Nephron (organoid): ENCODE measurements around the gene KDM4B.
A peak's percentile ranks its signal among the peaks of the same experiment; 100 is the strongest.

ENCODE experiments used
- H3K27ac Mint-ChIP-seq, 3 experiments: 2 replicates each; pipeline ENCODE4 v1.8.0; 2020; ENCODE audit warnings: mixed read lengths in 3 of 3, mild to moderate bottlenecking in 2 of 3, moderate library complexity in 1 of 3
- H3K27me3 Mint-ChIP-seq: 2 replicates; pipeline ENCODE4 v1.8.0; 2021; ENCODE audit warnings: low read depth, mild to moderate bottlenecking, moderate library complexity, mixed read lengths
- H3K36me3 Mint-ChIP-seq: 2 replicates; pipeline ENCODE4 v1.8.0; 2020; ENCODE audit warnings: low read depth, mixed read lengths
- H3K4me1 Mint-ChIP-seq: 2 replicates; pipeline ENCODE4 v1.8.0; 2020; ENCODE audit warnings: mixed read lengths
- H3K4me3 Mint-ChIP-seq, 3 experiments: 2 replicates each; pipeline ENCODE4 v1.8.0; 2020; ENCODE audit warnings: mild to moderate bottlenecking in 3 of 3, mixed read lengths in 3 of 3, moderate library complexity in 2 of 3
- H3K9me3 Mint-ChIP-seq: 2 replicates; pipeline ENCODE4 v1.8.0; 2020; ENCODE audit warnings: mixed read lengths
- TF ChIP-seq, protein P1 (sequence below), 3 experiments: fragments of 200-600 bp; sonication (generic); IDR thresholded peaks; one replicate each; pipeline ENCODE4 v1.5.0; 2021; ENCODE audit warnings: antibody characterized with exemption in 3 of 3; ENCODE audit not compliant: unreplicated experiment in 3 of 3

The KDM4B gene

DNA sequence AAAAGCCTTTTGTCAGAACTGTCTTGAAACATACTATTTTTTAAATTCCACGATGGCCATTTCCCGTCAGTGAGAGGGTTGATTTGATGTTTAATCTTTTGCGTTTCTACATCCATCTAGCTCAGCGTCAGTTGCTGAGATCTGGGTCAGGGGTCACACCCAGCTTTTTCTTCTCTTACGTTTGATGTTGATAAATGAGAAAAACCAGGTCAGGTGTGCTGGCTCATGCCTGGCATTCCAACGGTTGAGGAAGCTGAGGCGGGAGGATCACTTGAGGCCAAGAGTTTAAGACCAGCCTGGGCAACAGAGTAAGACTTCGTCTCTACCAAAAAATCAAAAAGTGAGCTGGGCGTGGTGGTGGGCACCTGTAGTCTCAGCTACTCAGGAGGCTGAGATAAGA, 202.8 kb downstream of the KDM4B start:
- H3K4me3 Mint-ChIP-seq, result no peak overlapping the region
- H3K27me3 Mint-ChIP-seq, result peaks cover 4% of the 10 kb centered on the region
- H3K36me3 Mint-ChIP-seq, result no peaks in the 10 kb centered on the region
- H3K9me3 Mint-ChIP-seq, result no peaks in the 10 kb centered on the region
- H3K27ac Mint-ChIP-seq, result no peak overlapping the region
- TF ChIP-seq, protein P1, sequence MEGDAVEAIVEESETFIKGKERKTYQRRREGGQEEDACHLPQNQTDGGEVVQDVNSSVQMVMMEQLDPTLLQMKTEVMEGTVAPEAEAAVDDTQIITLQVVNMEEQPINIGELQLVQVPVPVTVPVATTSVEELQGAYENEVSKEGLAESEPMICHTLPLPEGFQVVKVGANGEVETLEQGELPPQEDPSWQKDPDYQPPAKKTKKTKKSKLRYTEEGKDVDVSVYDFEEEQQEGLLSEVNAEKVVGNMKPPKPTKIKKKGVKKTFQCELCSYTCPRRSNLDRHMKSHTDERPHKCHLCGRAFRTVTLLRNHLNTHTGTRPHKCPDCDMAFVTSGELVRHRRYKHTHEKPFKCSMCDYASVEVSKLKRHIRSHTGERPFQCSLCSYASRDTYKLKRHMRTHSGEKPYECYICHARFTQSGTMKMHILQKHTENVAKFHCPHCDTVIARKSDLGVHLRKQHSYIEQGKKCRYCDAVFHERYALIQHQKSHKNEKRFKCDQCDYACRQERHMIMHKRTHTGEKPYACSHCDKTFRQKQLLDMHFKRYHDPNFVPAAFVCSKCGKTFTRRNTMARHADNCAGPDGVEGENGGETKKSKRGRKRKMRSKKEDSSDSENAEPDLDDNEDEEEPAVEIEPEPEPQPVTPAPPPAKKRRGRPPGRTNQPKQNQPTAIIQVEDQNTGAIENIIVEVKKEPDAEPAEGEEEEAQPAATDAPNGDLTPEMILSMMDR (IDR thresholded peaks at IDR 0.05; ENCODE audit: unreplicated experiment in 3 of 3), result no peak
- H3K4me1 Mint-ChIP-seq, result no peaks in the 10 kb centered on the region

DNA sequence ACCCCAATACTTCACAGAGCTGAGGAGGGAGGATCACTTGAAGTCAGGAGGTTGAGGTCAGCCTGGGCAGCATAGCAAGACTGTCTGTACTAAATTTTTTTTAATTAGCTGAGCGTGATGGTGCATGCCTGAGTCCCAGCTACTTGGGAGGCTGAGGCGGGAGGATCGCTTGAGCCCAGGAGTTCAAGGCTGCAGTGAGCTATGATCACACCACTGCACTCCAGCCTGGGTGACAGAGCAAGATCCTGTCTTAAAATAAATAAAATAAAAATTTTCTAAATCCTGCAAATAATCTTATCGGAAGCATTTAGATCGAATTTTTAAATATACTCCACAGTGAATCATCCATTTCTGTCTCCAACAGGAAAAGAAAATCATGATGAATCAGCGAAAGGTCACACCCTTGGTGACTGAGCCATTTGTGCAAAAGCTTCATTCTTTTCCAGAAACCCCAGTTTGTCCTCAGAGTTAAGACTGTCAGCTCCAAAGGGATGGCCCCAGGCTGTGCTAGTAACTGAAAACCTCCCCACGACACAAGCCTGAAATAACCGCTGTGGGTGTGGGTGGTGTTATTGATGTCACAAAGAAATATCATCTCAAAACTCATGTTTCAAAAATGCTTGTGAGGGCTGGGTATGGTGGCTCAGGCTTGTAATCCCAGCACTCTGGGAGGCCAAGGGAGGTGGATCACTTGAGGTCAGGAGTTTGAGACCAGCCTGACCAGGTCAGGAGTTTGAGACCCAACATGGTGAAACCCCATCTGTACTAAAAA, 204.1 kb downstream of the KDM4B start:
- Mint-ChIP-seq H3K9me3 (no peaks in the 10 kb centered on the region), H3K4me1 (no peaks in the 10 kb centered on the region), H3K4me3 (peak overlapping the region in 1 of 3 experiments; percentile 28), H3K36me3 (no peaks in the 10 kb centered on the region), H3K27ac (peak overlapping the region in 1 of 3 experiments; percentile 48), H3K27me3 (peaks cover 8% of the 10 kb centered on the region)
- TF ChIP-seq, protein P1 (IDR thresholded peaks at IDR 0.05; ENCODE audit: unreplicated experiment in 3 of 3), result no peak

DNA sequence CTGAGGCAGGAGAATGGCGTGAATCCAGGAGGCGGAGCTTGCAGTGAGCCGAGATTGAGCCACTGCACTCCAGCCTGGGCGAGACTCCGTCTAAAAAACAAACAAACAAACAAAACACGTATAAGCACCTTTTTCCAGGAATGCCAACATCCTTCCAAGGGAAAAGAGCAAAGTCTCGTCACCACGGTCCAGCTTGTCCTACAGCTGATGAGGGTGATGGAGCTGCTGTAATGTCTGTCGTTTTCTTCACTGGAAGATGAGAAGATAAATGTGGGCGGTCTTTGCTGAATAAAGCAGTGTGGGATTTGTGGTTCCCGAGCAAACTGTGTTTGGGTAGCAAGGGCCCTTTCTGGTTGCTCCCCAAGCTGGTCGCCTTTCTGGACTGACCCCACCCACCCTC, 205.1 kb downstream of the KDM4B start:
- no peak overlapping the region for H3K27ac Mint-ChIP-seq

DNA sequence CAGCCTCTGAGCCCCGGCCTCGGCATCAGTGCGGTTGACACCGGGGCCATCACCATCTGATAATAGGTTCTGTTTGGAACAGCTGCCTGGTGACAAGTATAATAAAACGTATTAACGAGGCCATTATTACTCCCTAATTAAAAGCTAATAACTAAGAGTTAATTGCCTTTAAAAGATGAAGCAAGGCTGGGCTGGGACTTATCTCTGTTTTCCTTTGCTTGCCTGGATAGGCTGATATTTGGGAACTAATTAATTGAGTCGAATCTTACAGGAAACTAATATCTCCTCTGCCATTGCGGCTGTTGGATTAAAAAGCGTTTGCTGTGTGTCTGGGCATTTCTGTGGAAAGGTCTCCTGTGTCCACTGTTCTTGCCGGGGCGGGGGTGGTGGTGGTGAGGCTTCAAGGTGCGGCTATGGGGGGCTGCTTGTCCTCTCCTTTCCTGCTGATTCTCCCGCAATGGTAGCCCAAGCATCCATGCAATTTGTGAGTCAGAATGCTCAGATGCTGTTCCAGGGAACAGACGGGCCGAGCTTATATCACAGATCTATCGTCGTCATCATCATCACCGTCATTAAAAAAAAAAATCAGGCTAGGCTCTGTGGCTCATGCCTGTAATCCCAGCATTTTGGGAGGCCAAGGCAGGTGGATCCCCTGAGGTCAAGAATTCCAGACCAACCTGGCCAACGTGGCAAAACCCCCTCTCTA, 209.0 kb downstream of the KDM4B start:
- peaks cover 9% of the 10 kb centered on the region for H3K27me3 Mint-ChIP-seq
- no peaks in the 10 kb centered on the region for H3K4me1 Mint-ChIP-seq
- no peaks in the 10 kb centered on the region for H3K36me3 Mint-ChIP-seq
- TF ChIP-seq, protein P1 (IDR thresholded peaks at IDR 0.05; ENCODE audit: unreplicated experiment in 3 of 3), result no peak
- no peak overlapping the region for H3K4me3 Mint-ChIP-seq
- no peak overlapping the region for H3K27ac Mint-ChIP-seq
- no peaks in the 10 kb centered on the region for H3K9me3 Mint-ChIP-seq

More for the DNA sequence above, 205.1 kb downstream of the KDM4B start:
- no peaks in the 10 kb centered on the region for H3K36me3 Mint-ChIP-seq
- no peaks in the 10 kb centered on the region for H3K9me3 Mint-ChIP-seq
- no peaks in the 10 kb centered on the region for H3K4me1 Mint-ChIP-seq
- TF ChIP-seq, protein P1 (IDR thresholded peaks at IDR 0.05; ENCODE audit: unreplicated experiment in 3 of 3), result no peak
- H3K27me3 Mint-ChIP-seq, result peaks cover 10% of the 10 kb centered on the region
- H3K4me3 Mint-ChIP-seq, result no peak overlapping the region

DNA sequence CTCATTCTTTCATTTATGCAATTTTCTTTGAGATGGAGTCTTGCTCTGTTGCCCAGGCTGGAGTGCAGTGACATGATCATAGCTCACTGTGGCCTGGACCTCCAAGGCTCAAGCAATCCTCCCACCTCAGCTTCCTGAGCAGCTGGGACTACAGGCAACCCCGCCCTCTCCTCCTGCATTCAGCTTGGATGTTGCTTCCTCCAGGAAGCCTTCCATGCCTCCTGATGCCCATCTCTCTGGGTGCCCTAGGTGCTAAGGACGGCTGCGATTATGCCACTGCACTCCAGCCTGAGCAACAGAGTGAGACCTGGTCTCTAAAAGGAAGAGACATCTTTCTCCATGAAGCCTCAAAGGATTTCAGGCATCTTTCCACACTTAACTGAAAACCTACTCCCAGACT, 209.9 kb downstream of the KDM4B start:
- Mint-ChIP-seq H3K36me3 (no peaks in the 10 kb centered on the region), H3K27me3 (peaks cover 9% of the 10 kb centered on the region), H3K9me3 (no peaks in the 10 kb centered on the region), H3K27ac (no peak overlapping the region), H3K4me1 (no peaks in the 10 kb centered on the region), H3K4me3 (no peak overlapping the region)
- TF ChIP-seq, protein P1 (IDR thresholded peaks at IDR 0.05; ENCODE audit: unreplicated experiment in 3 of 3), result no peak
